Memory B cell (primary cell): ENCODE measurements around the gene TTC39A.
"Not testable (repeated sequence)": the region's sequence is repeated elsewhere in the genome, so short reads cannot be mapped to it uniquely, and the experiment has no call there.

ENCODE experiments used
- ATAC-seq: fragments of 150-1000 bp; cut with Tn5 transposase; 2 replicates; pipeline ENCODE4 v1.10.0; 2021; ENCODE audit warnings: low read depth, mild to moderate bottlenecking, moderate library complexity
- DNase-seq, 2 donors: peaks; one replicate each; pipeline ENCODE4 v3.0.0; 2022; ENCODE audit warnings: low spot score in 2 of 2
- H3K27ac Mint-ChIP-seq: one replicate; pipeline ENCODE4 v1.8.0; 2022; ENCODE audit warnings: mild to moderate bottlenecking, moderate library complexity, mixed read lengths
- H3K27me3 Mint-ChIP-seq: one replicate; pipeline ENCODE4 v1.8.0; 2022; ENCODE audit warnings: mixed read lengths
- H3K36me3 Mint-ChIP-seq: one replicate; pipeline ENCODE4 v1.8.0; 2022; ENCODE audit warnings: mild to moderate bottlenecking, mixed read lengths
- H3K4me1 Mint-ChIP-seq: one replicate; pipeline ENCODE4 v1.8.0; 2022; ENCODE audit warnings: mixed read lengths
- H3K4me3 Mint-ChIP-seq: one replicate; pipeline ENCODE4 v1.8.0; 2022; ENCODE audit warnings: mild to moderate bottlenecking, moderate library complexity, mixed read lengths
- H3K9me3 Mint-ChIP-seq: one replicate; pipeline ENCODE4 v1.8.0; 2022; ENCODE audit warnings: mixed read lengths

Gene TTC39A

DNA sequence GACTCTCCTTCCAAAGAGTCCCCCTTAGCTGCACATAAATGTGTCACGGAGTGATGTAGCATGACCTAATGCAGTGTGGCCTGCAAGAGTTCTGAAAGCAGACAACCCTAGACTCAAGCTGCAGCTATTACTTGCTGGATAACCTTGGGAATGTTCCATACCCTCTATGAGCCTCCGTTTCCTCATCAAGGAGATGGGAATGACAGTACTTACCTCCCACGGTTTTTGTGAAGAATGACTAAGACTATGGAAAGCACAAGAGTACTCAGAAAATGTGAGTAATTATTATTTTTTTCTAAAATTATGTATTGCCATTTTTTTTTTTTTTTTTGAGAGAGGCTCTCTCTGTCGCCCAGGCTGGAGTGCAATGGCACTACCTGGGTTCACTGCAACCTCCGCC is 3.0 kb downstream of the TTC39A start:
- Mint-ChIP-seq H3K4me1 (peaks cover 6% of the 10 kb centered on the region), H3K27me3 (peaks cover 14% of the 10 kb centered on the region)
- ATAC-seq = no peak

DNA sequence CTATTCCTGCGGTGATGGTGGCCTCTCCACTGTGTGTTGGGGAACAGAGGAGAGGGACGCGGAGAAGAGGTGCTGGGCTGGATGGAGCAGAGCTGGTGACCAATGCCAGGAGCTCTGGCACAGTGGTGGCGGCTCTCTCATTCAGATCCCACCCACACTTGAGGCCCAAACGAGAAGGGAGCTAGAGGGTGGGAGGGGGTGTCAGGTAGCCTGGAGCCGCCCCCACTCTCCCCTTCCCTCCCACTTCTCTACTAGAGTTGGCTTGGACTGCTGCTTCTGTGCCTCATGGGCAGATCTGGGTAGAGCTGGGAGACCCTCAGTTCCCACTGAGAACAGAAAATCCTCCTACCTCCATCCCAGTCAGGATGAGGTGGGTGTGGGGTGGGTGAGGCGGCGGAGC is 3.5 kb downstream of the TTC39A start:
- peaks cover 13% of the 10 kb centered on the region for H3K27me3 Mint-ChIP-seq

More for the DNA sequence above, 3.0 kb downstream of the TTC39A start:
- Mint-ChIP-seq H3K27ac (no peak overlapping the region), H3K36me3 (no peaks in the 10 kb centered on the region), H3K9me3 (no peaks in the 10 kb centered on the region), H3K4me3 (no peak overlapping the region)
- DNase-seq = no peak

DNA sequence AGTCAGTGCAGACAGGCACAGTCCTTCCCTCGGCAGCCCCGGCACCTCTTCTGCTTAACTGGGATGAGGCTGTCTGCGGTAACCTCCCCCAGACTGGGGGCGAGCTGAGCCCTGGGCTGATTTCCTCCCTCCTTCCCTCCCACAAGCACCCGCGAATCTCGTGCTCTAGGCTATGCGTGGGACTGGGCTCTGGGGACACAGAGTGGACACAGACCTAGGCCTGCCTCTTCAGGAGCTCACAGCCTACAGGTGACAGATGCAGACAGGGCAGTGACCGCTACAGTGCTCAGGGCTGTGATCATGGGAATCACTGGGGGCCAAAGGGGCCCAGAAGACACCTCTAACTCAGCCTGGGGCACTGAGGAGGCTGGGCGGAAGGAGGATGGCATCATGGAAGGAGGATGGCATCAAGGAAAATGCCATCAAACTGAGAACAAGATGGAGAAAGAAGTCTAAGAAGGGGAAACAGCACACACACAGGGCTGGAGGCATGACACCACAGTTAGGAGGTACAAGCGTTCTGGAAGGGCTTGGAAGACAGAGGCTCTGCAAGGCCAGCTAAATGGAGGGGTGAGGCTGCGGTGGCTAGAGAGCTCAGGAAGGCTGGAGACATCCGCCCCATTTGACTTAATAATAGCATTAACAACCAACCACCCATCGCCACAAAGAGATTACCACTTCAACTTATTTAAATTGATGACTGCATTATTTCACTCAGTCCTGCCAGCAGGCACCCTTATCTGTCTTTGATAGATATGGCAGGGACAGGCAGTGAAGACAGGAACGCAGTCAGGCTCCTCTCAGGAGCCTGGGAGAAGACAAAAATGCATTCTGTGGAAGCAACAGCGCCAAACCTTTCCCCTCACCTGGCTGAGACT is 4.2 kb downstream of the TTC39A start:
- H3K36me3 Mint-ChIP-seq = no peaks in the 10 kb centered on the region
- no peak overlapping the region for H3K27ac Mint-ChIP-seq
- H3K27me3 Mint-ChIP-seq = peaks cover 8% of the 10 kb centered on the region

More for the DNA sequence above, 3.5 kb downstream of the TTC39A start:
- Mint-ChIP-seq H3K4me1 (peaks cover 6% of the 10 kb centered on the region), H3K4me3 (no peak overlapping the region), H3K27ac (no peak overlapping the region), H3K9me3 (no peaks in the 10 kb centered on the region), H3K36me3 (no peaks in the 10 kb centered on the region)
- ATAC-seq (no peak), DNase-seq (no peak)

GRCh38 chr1:51325391-51325790 is 5.0 kb downstream of the TTC39A start:
- DNase-seq (no peak), ATAC-seq (no peak)
- no peaks in the 10 kb centered on the region for H3K9me3 Mint-ChIP-seq
- no peaks in the 10 kb centered on the region for H3K36me3 Mint-ChIP-seq
- H3K27me3 Mint-ChIP-seq = peaks cover 4% of the 10 kb centered on the region
- H3K27ac Mint-ChIP-seq = no peak overlapping the region
- H3K4me1 Mint-ChIP-seq = no peaks in the 10 kb centered on the region
- no peak overlapping the region for H3K4me3 Mint-ChIP-seq

More for the DNA sequence above, 4.2 kb downstream of the TTC39A start:
- Mint-ChIP-seq H3K9me3 (no peaks in the 10 kb centered on the region), H3K4me3 (no peak overlapping the region), H3K4me1 (peaks cover 3% of the 10 kb centered on the region)
- ATAC-seq = no peak
- DNase-seq = no peak

DNA sequence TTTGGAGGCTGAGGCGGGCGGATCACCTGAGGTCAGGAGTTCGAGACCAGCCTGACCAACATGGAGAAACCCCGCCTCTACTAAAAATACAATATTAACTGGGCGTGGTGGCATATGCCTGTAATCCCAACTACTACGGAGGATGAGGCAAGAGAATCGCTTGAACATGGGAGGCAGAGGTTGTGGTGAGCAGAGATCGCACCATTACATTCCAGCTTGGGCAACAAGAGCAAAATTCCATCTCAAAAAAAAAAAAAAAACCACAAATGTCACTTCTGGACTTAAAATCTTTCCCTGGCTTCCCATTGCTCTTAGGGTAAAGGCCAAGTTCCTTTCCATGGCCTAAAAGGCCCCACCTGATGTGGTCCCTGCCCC is 5.4 kb downstream of the TTC39A start:
- not testable (repeated sequence) for H3K27ac Mint-ChIP-seq, ATAC-seq, H3K4me1 Mint-ChIP-seq, DNase-seq, H3K9me3 Mint-ChIP-seq, H3K27me3 Mint-ChIP-seq, H3K4me3 Mint-ChIP-seq, H3K36me3 Mint-ChIP-seq

DNA sequence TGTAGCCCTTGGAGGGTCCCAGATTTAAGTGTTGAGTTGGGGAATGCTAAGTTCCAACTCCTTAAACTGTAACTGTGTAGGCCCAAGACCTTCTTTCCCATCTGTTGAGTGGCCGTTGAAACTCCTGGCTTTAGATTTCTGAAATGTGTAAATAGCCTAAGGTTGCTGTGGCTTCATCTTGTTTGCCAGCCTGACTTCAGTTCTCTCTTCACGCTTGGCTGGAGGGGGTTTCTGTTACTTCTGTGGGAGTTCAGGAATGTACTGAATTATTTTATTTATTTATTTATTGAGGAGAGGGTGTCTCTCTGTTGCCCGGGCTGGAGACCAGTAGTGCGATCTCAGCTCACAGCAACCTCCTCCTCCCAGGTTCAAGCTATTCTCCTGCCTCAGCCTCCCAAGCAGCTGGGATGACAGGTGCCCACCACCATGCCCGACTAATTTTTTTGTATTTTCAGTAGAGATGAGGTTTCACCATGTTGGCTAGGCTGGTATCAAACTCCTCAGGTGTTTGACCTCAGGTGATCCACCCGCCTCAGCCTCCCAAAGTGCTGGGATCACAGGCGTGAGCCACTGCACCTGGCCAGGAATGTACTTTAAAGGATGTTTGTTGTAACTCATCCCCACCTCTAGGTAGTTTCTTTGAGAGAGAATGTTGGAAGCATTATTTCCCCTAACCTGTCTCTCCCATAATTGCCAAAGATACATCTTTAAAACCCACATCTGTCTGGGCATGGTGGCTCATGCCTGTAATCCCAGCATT is 5.9 kb downstream of the TTC39A start:
- H3K27ac Mint-ChIP-seq = no peak overlapping the region
- no peak for ATAC-seq

DNA sequence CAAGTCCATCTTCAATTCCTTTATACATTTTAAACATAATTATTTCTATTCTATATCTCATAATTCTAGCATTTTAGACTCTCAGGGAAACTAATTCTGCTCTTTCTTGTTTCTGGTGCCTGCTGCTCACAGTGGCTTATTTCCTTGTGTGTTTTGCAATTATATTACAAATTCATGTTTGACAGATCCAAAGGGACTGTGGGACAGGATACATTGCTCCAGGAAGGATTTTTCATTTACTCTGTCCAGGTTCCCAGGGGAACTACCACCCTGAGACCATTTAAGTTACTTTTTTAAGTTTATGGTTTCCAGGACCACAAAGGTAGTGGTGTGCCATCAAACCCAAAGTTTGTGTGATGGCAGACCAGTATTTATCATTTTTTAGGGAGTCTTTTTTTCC is 6.6 kb downstream of the TTC39A start:
- DNase-seq = no peak
- Mint-ChIP-seq H3K4me3 (no peak overlapping the region), H3K27ac (no peak overlapping the region), H3K27me3 (peaks cover 4% of the 10 kb centered on the region), H3K9me3 (no peaks in the 10 kb centered on the region), H3K36me3 (no peaks in the 10 kb centered on the region), H3K4me1 (no peaks in the 10 kb centered on the region)
- ATAC-seq = no peak

More for the DNA sequence above, 5.9 kb downstream of the TTC39A start:
- no peak for DNase-seq
- Mint-ChIP-seq H3K4me3 (no peak overlapping the region), H3K27me3 (peaks cover 4% of the 10 kb centered on the region), H3K9me3 (no peaks in the 10 kb centered on the region), H3K4me1 (no peaks in the 10 kb centered on the region), H3K36me3 (no peaks in the 10 kb centered on the region)

DNA sequence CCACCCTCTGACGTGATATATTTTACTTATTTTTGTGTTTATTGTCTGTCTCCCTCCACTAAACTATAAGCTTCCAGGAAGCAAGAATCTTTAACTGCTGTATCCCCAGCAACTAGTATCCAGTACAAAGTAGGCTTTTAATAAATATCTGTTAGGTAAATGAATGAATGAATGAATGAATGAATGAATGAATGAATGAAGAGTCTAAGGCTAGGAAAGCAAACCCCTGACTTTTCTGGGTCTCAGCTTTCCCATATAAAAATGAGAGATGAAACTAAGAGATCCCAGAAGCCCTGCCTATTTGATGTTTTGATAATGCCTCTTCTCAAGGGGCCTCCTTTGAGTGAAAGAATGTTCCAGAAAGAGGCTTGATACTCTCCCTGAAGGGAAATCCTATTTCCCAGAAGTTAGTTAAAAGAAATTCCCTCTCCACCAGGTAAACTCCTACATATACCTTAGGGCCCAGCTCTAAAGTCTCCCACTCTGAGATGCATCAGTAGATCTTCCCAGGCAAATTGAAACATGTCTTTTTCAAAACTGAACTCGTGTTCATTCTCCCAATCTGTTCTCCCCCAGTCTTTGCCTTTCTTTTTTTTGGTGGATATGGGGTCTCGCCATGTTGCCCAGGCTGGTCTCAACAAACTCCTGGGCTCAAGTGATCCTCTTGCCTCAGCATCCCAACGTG is 7.8 kb downstream of the TTC39A start:
- no peak for DNase-seq
- Mint-ChIP-seq H3K9me3 (no peaks in the 10 kb centered on the region), H3K27me3 (no peaks in the 10 kb centered on the region), H3K4me3 (no peak overlapping the region), H3K4me1 (no peaks in the 10 kb centered on the region), H3K36me3 (no peaks in the 10 kb centered on the region), H3K27ac (no peak overlapping the region)
- ATAC-seq = no peak

GRCh38 chr1:51321924-51322280 is 8.5 kb downstream of the TTC39A start:
- Mint-ChIP-seq H3K27me3 (no peaks in the 10 kb centered on the region), H3K36me3 (no peaks in the 10 kb centered on the region), H3K4me1 (no peaks in the 10 kb centered on the region), H3K9me3 (no peaks in the 10 kb centered on the region), H3K4me3 (no peak overlapping the region), H3K27ac (no peak overlapping the region)
- ATAC-seq = no peak
- no peak for DNase-seq

DNA sequence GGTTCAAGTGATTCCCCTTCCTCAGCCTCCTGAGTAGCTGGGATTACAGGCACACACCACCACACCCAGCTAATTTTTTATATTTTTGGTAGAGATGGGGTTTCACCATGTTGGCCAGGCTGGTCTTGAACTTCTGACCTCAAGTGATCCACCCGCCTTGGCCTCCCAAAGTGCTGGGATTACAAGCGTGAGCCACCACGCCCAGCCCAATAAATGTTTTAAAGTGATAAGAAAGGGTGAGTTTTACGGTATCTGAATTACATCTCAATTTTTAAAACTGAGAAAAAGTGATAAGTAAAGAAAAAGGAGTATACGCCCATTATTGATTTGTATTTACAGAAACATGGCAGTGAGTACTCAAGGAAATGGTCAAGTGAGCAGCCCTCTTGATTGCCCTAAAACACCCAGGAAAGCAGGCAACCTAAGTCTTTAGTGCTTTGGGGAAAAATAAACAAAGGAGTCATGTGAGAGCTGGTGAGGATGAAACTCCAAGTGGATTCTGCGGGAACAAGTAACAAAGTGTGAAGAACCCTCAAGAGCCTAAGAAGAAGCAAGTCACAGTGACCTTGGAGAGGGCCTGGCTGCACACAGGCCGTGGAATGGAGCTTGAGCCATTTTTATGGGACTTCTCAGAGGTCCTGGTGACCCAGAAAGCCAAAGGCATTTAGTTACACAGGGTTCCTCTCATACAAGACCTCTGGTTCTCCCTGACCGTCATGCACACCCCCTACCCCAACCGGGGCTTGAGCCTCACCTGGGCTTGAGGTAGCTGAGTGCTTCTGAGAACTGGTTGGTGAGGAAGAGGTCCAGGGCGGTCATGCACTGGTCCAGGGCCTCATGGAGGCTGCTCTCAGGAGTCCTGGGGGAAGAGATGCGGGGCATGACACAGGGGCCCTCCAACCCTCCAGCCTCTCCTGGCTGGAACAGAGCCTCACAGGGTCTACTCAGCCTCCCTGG is 9.1 kb downstream of the TTC39A start:
- Mint-ChIP-seq H3K4me1 (no peaks in the 10 kb centered on the region), H3K27ac (no peak overlapping the region), H3K36me3 (no peaks in the 10 kb centered on the region), H3K9me3 (no peaks in the 10 kb centered on the region), H3K27me3 (peaks cover 4% of the 10 kb centered on the region), H3K4me3 (no peak overlapping the region)
- ATAC-seq (no peak), DNase-seq (no peak)

DNA sequence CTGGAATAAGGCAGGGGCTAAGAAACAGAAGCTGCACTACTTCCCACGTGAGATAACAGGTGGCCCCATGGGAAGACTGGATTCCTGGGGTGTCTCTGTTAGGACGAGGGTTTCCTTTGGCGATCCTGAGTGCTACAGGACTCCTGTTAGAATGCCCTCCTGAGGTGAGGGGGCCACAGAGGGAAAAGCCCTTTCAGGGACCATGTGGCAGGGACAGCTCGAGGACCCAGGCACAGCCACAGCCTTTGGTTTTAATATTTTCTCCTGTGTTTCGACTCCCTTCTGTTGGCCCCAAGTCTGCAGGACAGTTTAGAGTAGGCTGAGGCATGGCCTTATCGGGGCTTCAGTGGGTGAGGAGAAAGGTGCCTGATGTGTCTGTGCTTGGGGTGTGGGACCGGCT is 12.6 kb downstream of the TTC39A start:
- no peak for ATAC-seq
- no peak for DNase-seq
- no peak overlapping the region for H3K4me3 Mint-ChIP-seq
- no peaks in the 10 kb centered on the region for H3K4me1 Mint-ChIP-seq
- no peak overlapping the region for H3K27ac Mint-ChIP-seq
- H3K9me3 Mint-ChIP-seq = no peaks in the 10 kb centered on the region
- H3K36me3 Mint-ChIP-seq = no peaks in the 10 kb centered on the region
- peaks cover 7% of the 10 kb centered on the region for H3K27me3 Mint-ChIP-seq

DNA sequence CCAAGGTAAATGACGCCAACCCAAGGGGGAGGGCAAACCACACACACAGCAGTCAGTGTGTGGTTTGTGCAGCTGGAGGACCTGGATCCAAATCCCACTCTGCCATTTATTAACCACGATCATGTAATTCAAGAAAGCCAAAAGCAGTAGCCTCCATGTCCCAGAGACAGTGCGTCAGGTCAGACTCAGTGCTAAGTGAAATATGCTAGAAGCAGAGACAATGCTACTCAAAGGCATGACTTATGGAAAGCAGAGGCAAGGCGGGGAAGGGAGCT is 13.6 kb downstream of the TTC39A start:
- no peaks in the 10 kb centered on the region for H3K36me3 Mint-ChIP-seq
- no peak for DNase-seq
- ATAC-seq = no peak

GRCh38 chr1:51316113-51316845 is 14.1 kb downstream of the TTC39A start:
- Mint-ChIP-seq H3K9me3 (no peaks in the 10 kb centered on the region), H3K4me1 (peaks cover 1% of the 10 kb centered on the region), H3K27me3 (peaks cover 7% of the 10 kb centered on the region), H3K27ac (no peak overlapping the region), H3K4me3 (no peak overlapping the region), H3K36me3 (no peaks in the 10 kb centered on the region)
- no peak for ATAC-seq
- no peak for DNase-seq

More for the DNA sequence above, 13.6 kb downstream of the TTC39A start:
- H3K27ac Mint-ChIP-seq = no peak overlapping the region
- no peak overlapping the region for H3K4me3 Mint-ChIP-seq
- H3K27me3 Mint-ChIP-seq = peaks cover 7% of the 10 kb centered on the region
- no peaks in the 10 kb centered on the region for H3K4me1 Mint-ChIP-seq
- no peaks in the 10 kb centered on the region for H3K9me3 Mint-ChIP-seq
